LoVo (cell line): Measurements from ENCODE around the gene OR6Q1.

Experiments
- DNase-seq: peaks from one replicate; pipeline ENCODE4 v3.0.0-alpha.2; 2016; ENCODE audit warnings: low spot score

The OR6Q1 gene

DNA sequence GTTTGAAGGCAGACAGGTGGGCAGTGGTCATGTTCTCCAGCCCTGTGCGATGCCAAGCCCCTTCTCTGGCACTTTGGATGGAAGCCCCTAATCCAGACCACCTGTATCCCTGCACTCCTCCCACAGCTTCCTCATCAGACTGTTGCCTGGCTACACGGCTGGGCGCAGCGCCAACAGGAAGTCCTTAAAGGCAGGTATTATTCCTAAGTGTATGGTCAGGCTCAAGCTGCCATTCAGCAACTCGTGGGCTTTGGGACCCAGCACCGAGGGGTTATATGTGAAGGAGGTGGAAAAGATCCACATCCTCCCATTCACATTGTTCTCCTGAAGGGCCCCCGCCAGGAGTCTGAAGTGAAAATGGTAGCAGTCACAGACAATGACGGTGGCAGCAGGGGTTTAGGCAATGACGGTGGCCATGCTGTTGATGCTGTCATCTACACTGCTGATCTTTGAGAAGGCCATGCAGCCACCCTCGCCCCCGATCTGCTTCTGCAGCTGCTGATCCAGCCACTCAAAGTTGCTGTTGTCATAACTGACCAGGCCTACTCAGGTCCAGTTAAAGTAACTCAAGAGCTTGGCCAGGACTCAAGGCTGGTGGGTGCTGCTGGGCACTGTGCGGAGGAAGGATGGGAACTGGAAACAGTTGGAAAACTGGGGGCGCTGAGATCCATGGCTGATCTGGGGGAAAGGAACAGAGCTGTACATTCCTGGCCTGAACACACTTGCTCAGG lies 27.7 kb downstream of the OR6Q1 start:
- DNase-seq, result peak; percentile 1

DNA sequence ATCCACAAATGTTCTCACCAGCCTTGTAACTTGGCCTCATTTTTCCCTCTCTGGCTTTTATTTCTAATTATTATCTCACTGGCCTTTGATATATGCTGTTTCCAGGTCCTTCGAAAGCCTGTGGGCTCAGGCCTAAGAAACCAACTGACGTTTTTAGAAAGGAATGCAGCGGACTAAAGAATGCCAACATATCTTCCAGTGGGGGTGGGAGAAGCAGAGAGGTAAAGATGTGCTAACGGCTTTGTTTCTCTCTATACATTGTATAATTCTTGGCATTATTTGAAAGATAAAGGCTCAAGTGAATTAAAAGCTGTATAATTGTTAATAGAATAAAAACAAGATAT lies 28.2 kb downstream of the OR6Q1 start:
- no peak for DNase-seq

DNA sequence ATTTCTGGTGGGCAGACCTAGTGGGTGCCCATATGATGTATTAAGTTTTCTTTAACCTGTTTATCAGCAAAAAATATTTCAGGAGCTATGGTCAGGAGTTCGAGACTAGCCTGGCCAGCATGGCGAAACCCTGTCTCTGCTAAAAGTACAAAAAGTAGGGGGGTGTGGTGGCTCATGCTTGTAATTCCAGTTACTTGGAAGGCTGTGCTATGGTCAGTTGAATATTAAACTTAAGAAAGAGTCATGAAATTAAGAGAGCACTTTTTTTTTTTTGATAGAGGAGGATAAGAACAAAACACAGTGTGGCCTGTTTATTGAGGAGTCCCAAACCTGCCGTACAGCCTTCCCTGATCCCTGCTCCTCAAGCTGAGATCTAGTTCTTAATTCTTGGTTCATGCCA lies 29.8 kb downstream of the OR6Q1 start:
- DNase-seq, result no peak

DNA sequence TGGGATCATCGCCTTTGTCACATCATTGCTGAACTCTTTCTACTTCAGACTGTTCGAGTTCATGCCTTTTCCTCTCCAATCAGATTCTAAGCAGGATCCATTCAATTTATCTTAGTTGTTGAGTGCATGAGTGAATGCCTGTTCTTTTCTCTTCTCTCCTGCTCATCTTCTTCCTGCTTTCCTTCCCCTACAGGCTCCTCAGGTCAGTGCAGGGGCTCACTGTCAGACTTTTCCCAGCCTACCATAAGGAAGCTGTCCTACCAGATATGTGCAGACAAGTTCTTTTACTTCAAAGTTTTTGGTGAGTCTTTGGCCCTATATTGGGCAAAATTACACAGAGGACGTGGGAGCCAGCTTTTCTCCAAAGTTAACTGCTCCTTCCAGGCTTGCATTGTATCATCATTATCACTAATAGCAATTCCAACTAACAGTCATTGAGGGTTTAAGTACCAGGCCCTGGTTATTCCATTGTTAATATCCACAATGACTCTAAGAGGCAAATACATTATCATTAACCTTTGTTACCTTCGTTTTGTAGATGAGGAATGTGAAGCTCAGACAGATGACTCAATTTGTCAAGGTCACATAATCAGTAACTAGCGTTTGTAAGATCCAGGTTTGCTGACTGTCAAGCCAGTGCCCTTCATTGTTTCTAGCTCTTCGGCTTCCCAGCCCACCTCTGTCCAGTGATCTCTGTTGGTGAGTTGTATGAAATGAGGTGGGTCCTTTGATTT lies 30.4 kb downstream of the OR6Q1 start:
- DNase-seq, result no peak

DNA sequence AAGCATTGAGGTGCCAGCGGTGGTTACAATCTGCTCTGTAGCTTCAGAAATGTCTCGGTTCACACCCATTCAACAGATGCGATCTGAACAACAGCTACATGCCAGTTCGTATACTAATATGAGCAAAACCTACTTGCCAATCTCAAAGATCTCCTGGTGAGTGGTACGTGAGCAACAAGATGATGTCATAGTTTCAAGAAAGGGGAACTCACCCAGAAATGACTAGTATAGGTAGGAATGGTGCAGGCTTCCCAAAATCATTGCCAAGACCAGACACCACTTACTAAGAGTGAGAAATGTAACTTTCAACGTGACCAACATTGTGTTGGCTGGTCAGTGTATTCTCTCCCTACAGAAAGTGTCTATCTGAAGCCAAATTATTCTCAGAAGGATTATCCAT lies 31.1 kb downstream of the OR6Q1 start:
- no peak for DNase-seq

DNA sequence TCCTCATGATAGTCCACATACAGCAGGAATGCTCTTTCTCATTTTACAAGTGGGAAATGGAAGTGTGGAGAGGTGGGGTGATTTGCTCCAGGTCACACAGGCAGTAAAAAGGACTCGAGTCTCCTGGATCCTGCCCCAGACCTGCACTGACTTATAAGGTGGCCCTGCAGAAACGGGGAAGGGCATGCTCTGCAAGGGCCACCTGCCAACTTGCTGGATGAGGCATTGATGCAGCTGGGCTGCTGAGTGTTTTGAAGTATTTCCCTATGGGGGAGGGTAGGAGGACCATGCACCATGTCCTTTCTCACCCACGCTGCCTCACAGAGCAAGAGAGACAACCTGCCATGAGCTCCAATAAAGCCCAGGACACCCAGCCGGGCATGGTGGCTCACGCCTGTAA lies 36.9 kb downstream of the OR6Q1 start:
- DNase-seq, result no peak

DNA sequence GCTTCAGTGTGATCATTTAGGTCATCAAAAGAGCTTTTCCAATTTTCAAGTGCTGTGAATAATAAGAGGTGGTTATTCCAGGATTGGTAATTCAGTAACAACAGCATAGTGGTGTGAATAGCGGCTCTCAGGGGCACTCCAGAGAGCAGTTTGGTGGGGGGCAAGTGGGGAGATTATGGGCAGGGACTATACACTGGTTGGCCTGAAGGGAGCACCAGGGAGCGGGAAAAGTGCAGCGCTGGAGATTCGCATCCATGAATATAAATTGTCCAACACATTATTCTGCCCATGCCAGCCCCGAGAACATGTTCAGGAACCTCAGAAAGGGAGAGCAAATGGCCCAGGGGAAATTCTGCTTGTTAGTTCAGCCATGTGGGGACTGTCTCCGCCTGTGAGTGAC lies 37.9 kb downstream of the OR6Q1 start:
- no peak for DNase-seq

DNA sequence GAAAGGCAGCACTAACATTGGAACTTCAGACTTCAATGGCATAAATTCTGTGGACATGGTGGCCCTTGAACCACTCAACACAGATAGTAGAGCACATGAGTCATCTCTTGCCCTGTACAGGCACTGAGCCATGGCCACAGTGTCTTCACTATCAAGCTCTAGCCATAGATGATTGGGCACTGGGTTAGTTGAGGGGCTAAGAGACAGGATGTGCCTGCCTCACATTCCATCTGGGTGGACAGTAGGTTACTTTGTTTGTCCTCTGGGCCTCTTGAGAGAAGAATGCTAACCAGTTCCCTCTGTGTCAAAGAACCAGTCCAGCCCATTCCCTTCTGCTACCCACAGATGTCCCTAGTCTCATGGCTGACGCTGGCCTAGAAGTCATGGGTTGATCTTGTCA lies 39.8 kb downstream of the OR6Q1 start:
- no peak for DNase-seq

DNA sequence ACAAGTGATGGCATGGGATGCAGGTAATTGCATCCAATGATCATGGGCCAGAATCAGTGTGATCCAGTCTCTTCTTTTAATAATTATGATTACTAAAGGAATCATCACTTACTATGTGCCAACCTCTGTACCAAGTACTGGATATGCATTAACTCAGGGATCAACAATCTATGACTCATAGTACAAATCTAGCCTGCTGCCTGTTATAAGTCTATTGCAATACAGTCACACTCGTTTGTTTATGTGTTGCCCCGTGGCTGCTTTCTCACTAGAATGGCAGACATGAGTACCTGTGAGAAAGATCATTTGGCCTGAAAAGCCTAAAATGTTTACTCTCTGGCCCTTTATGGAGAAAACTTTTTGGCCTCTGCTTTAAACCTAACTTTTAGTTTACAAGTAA lies 45.0 kb downstream of the OR6Q1 start:
- no peak for DNase-seq
